Activated B cell treated with CpG ODN at 0.5 μM for 24 hours (primary cell): ENCODE measurements around the gene STK17B. TPM values are rescaled to one million over a fixed set of nuclear protein-coding genes. Genes with fewer than 3 reads are reported as not detected.

ENCODE experiments used
- ATAC-seq: fragments of 200-7000 bp; cut with Tn5 transposase; one replicate; pipeline ENCODE4 v1.10.0; 2021; ENCODE audit warnings: low read depth, mild to moderate bottlenecking, moderate library complexity
- CTCF ChIA-PET: fragments of 350-600 bp; sonication (Branson Sonifier 250); formaldehyde crosslinking; loops from one replicate; lab custom pipeline; 2021; ENCODE audit warnings: antibody characterized with exemption; lab: Charles Lee
- POLR2A ChIA-PET: fragments of 350-600 bp; sonication (Branson Sonifier 250); formaldehyde crosslinking; loops from one replicate; lab custom pipeline; 2021; ENCODE audit warnings: antibody characterized with exemption; lab: Charles Lee
- DNase-seq: peaks from one replicate; pipeline ENCODE4 v3.0.0; 2022
- H3K27ac Mint-ChIP-seq: one replicate; pipeline ENCODE4 v1.8.0; 2020; ENCODE audit warnings: mixed read lengths
- H3K27me3 Mint-ChIP-seq: one replicate; pipeline ENCODE4 v1.8.0; 2021; ENCODE audit warnings: mixed read lengths
- H3K36me3 Mint-ChIP-seq: one replicate; pipeline ENCODE4 v1.8.0; 2021; ENCODE audit warnings: low read depth, mixed read lengths
- H3K4me1 Mint-ChIP-seq: one replicate; pipeline ENCODE4 v1.8.0; 2021; ENCODE audit warnings: mixed read lengths
- H3K4me3 Mint-ChIP-seq: one replicate; pipeline ENCODE4 v1.8.0; 2020; ENCODE audit warnings: mild to moderate bottlenecking, mixed read lengths
- H3K9me3 Mint-ChIP-seq: one replicate; pipeline ENCODE4 v1.8.0; 2020; ENCODE audit warnings: mixed read lengths
- intact Hi-C: fragments of 100-400 bp; cut with micrococcal nuclease; formaldehyde crosslinking; loops from one replicate; pipeline ENCODE4 v1.15.1; 2024
- total RNA-seq: library from RNA; stranded (reverse); gene quantifications from 2 replicates; pipeline ENCODE4 v1.2.3, GENCODE V29; 2022
- TF ChIP-seq, protein P1 (sequence below): fragments of 200-600 bp; IDR thresholded peaks from one replicate; pipeline ENCODE4 v1.8.0; 2022; ENCODE audit warnings: antibody characterized with exemption, mild to moderate bottlenecking

STK17B gene
- total RNA-seq, 1 donor from 2014 or later = 226 TPM

DNA sequence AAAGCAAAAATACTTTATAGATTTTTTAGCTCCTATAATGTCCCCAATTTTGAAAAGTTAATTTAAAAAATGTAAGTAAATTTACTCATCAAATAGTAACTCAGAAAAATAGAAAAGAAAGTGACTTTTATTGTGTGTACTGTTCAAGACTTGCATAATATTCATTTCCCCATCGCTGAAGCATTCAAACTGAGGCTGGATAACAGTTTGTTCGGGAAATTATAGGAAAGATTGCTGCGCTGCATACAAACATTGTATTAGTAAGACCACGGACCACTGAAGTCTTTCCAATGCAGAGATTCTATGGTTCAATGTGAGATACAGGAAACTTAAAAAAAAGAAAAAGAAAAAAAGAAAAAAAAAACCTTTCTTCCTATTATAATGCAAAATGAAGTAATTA lies 10.4 kb downstream of the STK17B start:
- no peak for ATAC-seq
- DNase-seq = no peak
- ChIA-PET CTCF (interaction anchor here (1.1 to 2.2 kb wide), 4 partner anchors 82 to 293 kb away, joined by 3 to 8 read pairs (median 6); no protein-coding TSS in a partner anchor), POLR2A (interaction anchor here (1.1 to 7.1 kb wide), 8 partner anchors 10 to 99 kb away, joined by 3 to 88 read pairs (median 8); partner anchors contain the start of gene STK17B)
- intact Hi-C loops = loop anchor here (1.0 to 2.0 kb wide), 6 partner anchors 9 to 116 kb away; no protein-coding TSS in a partner anchor
- Mint-ChIP-seq H3K27ac (peak overlapping the region; percentile 84), H3K27me3 (no peaks in the 10 kb centered on the region), H3K4me1 (peaks cover 88% of the 10 kb centered on the region), H3K36me3 (peaks cover 69% of the 10 kb centered on the region), H3K4me3 (no peak overlapping the region), H3K9me3 (no peaks in the 10 kb centered on the region)
- TF ChIP-seq, protein P1, sequence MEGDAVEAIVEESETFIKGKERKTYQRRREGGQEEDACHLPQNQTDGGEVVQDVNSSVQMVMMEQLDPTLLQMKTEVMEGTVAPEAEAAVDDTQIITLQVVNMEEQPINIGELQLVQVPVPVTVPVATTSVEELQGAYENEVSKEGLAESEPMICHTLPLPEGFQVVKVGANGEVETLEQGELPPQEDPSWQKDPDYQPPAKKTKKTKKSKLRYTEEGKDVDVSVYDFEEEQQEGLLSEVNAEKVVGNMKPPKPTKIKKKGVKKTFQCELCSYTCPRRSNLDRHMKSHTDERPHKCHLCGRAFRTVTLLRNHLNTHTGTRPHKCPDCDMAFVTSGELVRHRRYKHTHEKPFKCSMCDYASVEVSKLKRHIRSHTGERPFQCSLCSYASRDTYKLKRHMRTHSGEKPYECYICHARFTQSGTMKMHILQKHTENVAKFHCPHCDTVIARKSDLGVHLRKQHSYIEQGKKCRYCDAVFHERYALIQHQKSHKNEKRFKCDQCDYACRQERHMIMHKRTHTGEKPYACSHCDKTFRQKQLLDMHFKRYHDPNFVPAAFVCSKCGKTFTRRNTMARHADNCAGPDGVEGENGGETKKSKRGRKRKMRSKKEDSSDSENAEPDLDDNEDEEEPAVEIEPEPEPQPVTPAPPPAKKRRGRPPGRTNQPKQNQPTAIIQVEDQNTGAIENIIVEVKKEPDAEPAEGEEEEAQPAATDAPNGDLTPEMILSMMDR = no peak

DNA sequence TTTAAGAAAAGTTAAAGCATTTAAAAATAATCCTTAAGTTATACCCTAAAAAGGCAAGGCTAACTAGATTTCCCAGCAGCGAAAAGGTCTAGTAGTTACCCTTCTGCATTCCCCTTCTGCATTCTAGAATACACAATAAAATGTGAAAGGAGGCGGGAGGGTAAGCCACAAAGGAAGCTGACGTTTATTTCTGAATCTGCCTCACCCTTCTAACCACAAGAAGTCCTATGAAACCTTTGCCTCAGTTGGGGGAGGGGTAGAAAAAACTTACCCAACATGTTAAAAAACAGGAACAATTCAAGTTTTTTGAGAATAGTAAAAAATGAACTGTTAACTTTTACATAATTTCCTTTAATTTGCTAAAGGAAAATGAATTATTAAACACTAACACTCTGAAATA lies 11.3 kb downstream of the STK17B start:
- intact Hi-C loops = loop anchor here (1.0 to 2.0 kb wide), 6 partner anchors 10 to 117 kb away; no protein-coding TSS in a partner anchor
- Mint-ChIP-seq H3K27me3 (no peaks in the 10 kb centered on the region), H3K4me1 (peaks cover 86% of the 10 kb centered on the region), H3K9me3 (no peaks in the 10 kb centered on the region), H3K27ac (peak overlapping the region; percentile 84), H3K36me3 (peaks cover 69% of the 10 kb centered on the region), H3K4me3 (peak overlapping the region; percentile 57)
- TF ChIP-seq, protein P1 = no peak
- DNase-seq (no peak), ATAC-seq (peak; percentile 75)
- CTCF ChIA-PET = interaction anchor here (0.6 to 2.2 kb wide), 4 partner anchors 23 to 294 kb away, joined by 3 to 8 read pairs (median 4); no protein-coding TSS in a partner anchor
- POLR2A ChIA-PET = interaction anchor here (0.6 to 7.1 kb wide), 14 partner anchors 9 to 533 kb away, joined by 3 to 88 read pairs (median 6); partner anchors contain the start of gene STK17B

DNA sequence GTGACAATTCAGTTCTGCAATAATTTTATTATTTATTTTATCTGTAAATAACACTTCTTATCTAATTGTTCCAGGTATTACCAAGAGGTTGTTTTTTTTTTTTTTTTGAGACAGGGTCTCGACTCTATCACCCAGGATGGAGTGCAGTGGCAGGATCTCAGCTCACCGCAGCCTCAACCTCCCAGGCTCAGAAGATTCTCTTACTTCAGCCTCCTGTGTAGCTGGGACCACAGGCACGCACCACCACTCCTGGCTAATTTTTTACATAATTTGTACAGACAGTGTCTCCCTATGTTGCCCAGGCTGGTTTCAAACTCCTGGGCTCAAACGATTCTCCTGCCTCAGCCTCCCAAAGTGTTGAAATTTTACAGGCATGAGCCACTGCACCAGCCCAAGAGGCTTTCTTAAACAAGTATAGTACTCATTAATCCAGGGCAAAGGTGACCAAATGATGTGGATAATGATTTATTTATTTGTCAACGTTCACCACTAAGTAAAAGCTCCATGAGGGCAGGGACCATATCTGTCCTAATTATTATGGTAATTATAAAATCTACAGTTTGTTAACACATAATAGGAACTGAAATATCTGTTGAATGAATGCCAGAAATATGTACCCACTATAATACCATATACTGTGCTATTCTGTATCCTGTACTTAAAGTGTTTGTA lies 12.0 kb downstream of the STK17B start:
- H3K4me3 Mint-ChIP-seq = no peak overlapping the region

GRCh38 chr2:196155575-196155974 lies 15.8 kb downstream of the STK17B start:
- TF ChIP-seq, protein P1 = no peak
- ChIA-PET CTCF (no interaction called here), POLR2A (interaction anchor here (1.6 to 2.2 kb wide), 3 partner anchors 8 to 15 kb away, joined by 4 to 9 read pairs (median 7); partner anchors contain the start of gene STK17B)
- peaks cover 81% of the 10 kb centered on the region for H3K4me1 Mint-ChIP-seq
- H3K4me3 Mint-ChIP-seq = no peak overlapping the region
- no peaks in the 10 kb centered on the region for H3K9me3 Mint-ChIP-seq
- no peaks in the 10 kb centered on the region for H3K27me3 Mint-ChIP-seq
- DNase-seq = no peak
- intact Hi-C loops = no loop called here
- H3K36me3 Mint-ChIP-seq = peaks cover 73% of the 10 kb centered on the region
- H3K27ac Mint-ChIP-seq = peak overlapping the region; percentile 70
- ATAC-seq = no peak

More for the DNA sequence above, 12.0 kb downstream of the STK17B start:
- TF ChIP-seq, protein P1 = no peak
- DNase-seq (no peak), ATAC-seq (no peak)
- intact Hi-C loops = no loop called here
- H3K27me3 Mint-ChIP-seq = no peaks in the 10 kb centered on the region
- peak overlapping the region; percentile 84 for H3K27ac Mint-ChIP-seq
- CTCF ChIA-PET = interaction anchor here (0.6 to 2.2 kb wide), 3 partner anchors 8 to 117 kb away, joined by 3 to 8 read pairs (median 3); no protein-coding TSS in a partner anchor
- H3K4me1 Mint-ChIP-seq = peaks cover 86% of the 10 kb centered on the region
- peaks cover 69% of the 10 kb centered on the region for H3K36me3 Mint-ChIP-seq
- no peaks in the 10 kb centered on the region for H3K9me3 Mint-ChIP-seq
- POLR2A ChIA-PET = interaction anchor here (0.6 to 7.1 kb wide), 20 partner anchors 8 to 532 kb away, joined by 3 to 88 read pairs (median 5); partner anchors contain the start of gene STK17B

GRCh38 chr2:196153480-196153879 lies 17.9 kb downstream of the STK17B start:
- Mint-ChIP-seq H3K27me3 (no peaks in the 10 kb centered on the region), H3K9me3 (no peaks in the 10 kb centered on the region), H3K4me1 (peaks cover 85% of the 10 kb centered on the region), H3K36me3 (peaks cover 80% of the 10 kb centered on the region), H3K4me3 (no peak overlapping the region), H3K27ac (peak overlapping the region; percentile 27)
- ChIA-PET POLR2A (interaction anchor here (0.9 to 2.2 kb wide), 6 partner anchors 10 to 109 kb away, joined by 3 to 9 read pairs (median 4); no protein-coding TSS in a partner anchor), CTCF (no interaction called here)
- ATAC-seq (no peak), DNase-seq (no peak)
- TF ChIP-seq, protein P1 = no peak
- intact Hi-C loops = loop anchor here (5.0 kb wide), 1 partner anchor 591 kb away; no protein-coding TSS in a partner anchor
